GM18519 (cell line): ENCODE data around the gene ANLN.
"Not testable (repeated sequence)": the region's sequence is repeated elsewhere in the genome, so short reads cannot be mapped to it uniquely, and the experiment has no call there.

Experiments
- ATAC-seq: cut with Tn5 transposase; IDR thresholded peaks from one replicate; pipeline ENCODE4 v1.9.1; 2021; ENCODE audit warnings: mild to moderate bottlenecking, moderate library complexity; ENCODE audit not compliant: unreplicated experiment, low FRiP score

The ANLN gene

GRCh38 chr7:36491317-36491716 is 101.7 kb downstream of the ANLN start:
- no peak for ATAC-seq

DNA sequence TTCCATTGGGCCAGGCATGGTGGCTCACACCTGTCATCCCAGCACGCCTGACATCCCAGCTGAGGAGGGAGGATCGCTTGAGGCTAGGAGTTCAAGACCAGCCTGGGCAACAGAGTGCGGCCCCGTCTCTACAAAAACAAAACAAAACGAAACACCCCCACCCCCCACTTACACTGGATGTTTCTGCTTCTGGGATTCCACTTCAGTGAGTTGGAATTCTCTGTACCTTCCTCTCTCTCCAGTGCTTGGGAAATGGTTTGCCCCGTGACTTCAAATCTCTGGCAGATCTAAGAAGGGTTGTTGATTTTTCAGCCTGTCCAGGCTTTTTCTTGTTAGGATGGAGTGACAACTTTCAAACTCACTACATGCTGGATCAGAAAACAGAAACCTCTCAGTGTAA is 106.9 kb downstream of the ANLN start:
- no peak for ATAC-seq

DNA sequence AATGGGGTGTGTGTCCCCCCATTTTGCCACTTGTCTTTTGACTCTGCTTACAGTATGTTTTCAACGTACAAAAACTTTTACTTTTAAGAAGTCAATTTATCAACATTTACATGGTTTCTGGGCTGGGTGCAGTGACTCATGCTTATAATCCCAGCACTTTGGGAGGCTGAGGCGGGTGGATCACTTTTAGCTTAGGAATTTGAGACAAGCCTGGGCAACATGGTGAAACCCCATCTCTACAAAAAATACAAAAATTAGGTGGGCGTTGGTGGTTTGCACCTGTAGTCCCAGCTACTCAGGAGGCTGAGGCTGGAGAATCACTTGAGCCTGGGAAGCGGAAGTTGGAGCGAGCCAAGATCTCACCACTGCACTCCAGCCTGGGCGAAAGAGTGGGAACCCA is 107.5 kb downstream of the ANLN start:
- not testable (repeated sequence) for ATAC-seq

GRCh38 chr7:36497775-36498174 is 108.1 kb downstream of the ANLN start:
- no peak for ATAC-seq
